A673 (cell line): ENCODE data around the gene RAB3D. TPM values are rescaled to one million over a fixed set of nuclear protein-coding genes. Genes with fewer than 3 reads are reported as not detected.

Experiments
- BruUV-seq: library from RNA; stranded (reverse); fragments of 400-500 nt; replicated peaks from 2 replicates; lab custom pipeline; 2021; lab: Mats Ljungman, UMichigan
- CTCF ChIA-PET: fragments of 300-600 bp; sonication (Branson Sonifier 250); formaldehyde crosslinking; loops from one replicate; lab custom pipeline; 2022; ENCODE audit warnings: antibody characterized with exemption; lab: Charles Lee
- POLR2A ChIA-PET: fragments of 300-600 bp; sonication (Branson Sonifier 250); formaldehyde crosslinking; loops from one replicate; lab custom pipeline; 2022; ENCODE audit warnings: antibody characterized with exemption; ENCODE audit not compliant: low non-redundant PET; lab: Charles Lee
- DNase-seq: peaks from one replicate; pipeline ENCODE4 v3.0.0-alpha.2; 2015; ENCODE audit warnings: low spot score
- H3K27ac ChIP-seq: fragments of 200-600 bp; sonication (generic); 2 replicates; pipeline ENCODE4 v1.5.1; 2016; ENCODE audit warnings: mixed run types, low read depth, mild to moderate bottlenecking, mixed read lengths, antibody characterized with exemption, low read length; ENCODE audit not compliant: poor library complexity, severe bottlenecking
- H3K27me3 ChIP-seq: fragments of 200-600 bp; sonication (generic); replicated peaks from 2 replicates; pipeline ENCODE4 v1.6.1; 2017; ENCODE audit warnings: mixed run types, low read depth, mild to moderate bottlenecking, mixed read lengths, antibody characterized with exemption, low read length; ENCODE audit not compliant: insufficient read depth, poor library complexity
- H3K36me3 ChIP-seq: fragments of 200-600 bp; sonication (generic); 2 replicates; pipeline ENCODE4 v1.6.1; 2016; ENCODE audit warnings: mixed run types, mild to moderate bottlenecking, mixed read lengths, antibody characterized with exemption, low read length; ENCODE audit not compliant: insufficient read depth, poor library complexity, severe bottlenecking
- H3K4me1 ChIP-seq: fragments of 200-600 bp; sonication (generic); 2 replicates; pipeline ENCODE4 v1.6.1; 2017; ENCODE audit warnings: mixed run types, mild to moderate bottlenecking, mixed read lengths, antibody characterized with exemption, low read length; ENCODE audit not compliant: insufficient read depth, poor library complexity, severe bottlenecking
- H3K4me3 ChIP-seq: fragments of 200-600 bp; sonication (generic); 2 replicates; pipeline ENCODE4 v1.5.1; 2016; ENCODE audit warnings: low read depth, mixed run types, mild to moderate bottlenecking, mixed read lengths, low read length; ENCODE audit not compliant: poor library complexity, severe bottlenecking
- H3K9me3 ChIP-seq: fragments of 200-600 bp; sonication (generic); 2 replicates; pipeline ENCODE4 v1.6.1; 2016; ENCODE audit warnings: mixed run types, low read depth, mild to moderate bottlenecking, mixed read lengths, antibody characterized with exemption, low read length; ENCODE audit not compliant: poor library complexity, severe bottlenecking
- CTCF ChIP-seq: fragments of 300-800, 200-600 bp; sonication (generic); conservative IDR thresholded peaks from 2 replicates; pipeline ENCODE4 v1.5.1; 2017; ENCODE audit warnings: low read depth, mild to moderate bottlenecking, antibody characterized with exemption, low read length, moderate library complexity, mixed read lengths
- EZH2 ChIP-seq: fragments of 200-600 bp; sonication (generic); IDR thresholded peaks from 2 replicates; pipeline ENCODE4 v1.6.1; 2017; ENCODE audit warnings: borderline replicate concordance, low read depth, mild to moderate bottlenecking, mixed read lengths, antibody characterized with exemption, low read length; ENCODE audit not compliant: poor library complexity, severe bottlenecking
- intact Hi-C: fragments of 100-400 bp; cut with micrococcal nuclease; formaldehyde crosslinking; loops from one replicate; pipeline ENCODE4 v1.10.0; 2022; ENCODE audit not compliant: unreplicated experiment
- total RNA-seq: library from RNA; stranded (reverse); gene quantifications from 2 replicates; pipeline ENCODE4 v1.2.3, GENCODE V29; 2021

RAB3D gene
- total RNA-seq, 1 experiment from 2014 or later, result 25.4 TPM

GRCh38 chr19:11384778-11385129 is 45.3 kb upstream of the RAB3D start:
- Histone ChIP-seq H3K4me1 (peaks cover 20% of the 10 kb centered on the region), H3K4me3 (no peak overlapping the region), H3K36me3 (no peaks in the 10 kb centered on the region), H3K27me3 (no peaks in the 10 kb centered on the region), H3K9me3 (no peaks in the 10 kb centered on the region), H3K27ac (no peak overlapping the region)
- CTCF ChIA-PET, result interaction anchor here (0.7 kb wide), 2 partner anchors 91 to 247 kb away, joined by 9 read pairs; no protein-coding TSS in a partner anchor
- DNase-seq, result peak; percentile 45
- no peak for TF ChIP-seq EZH2
- TF ChIP-seq CTCF, result no peak
- intact Hi-C loops, result loop anchor here (5.0 kb wide), 2 partner anchors 53 to 92 kb away; partner anchors contain the start of genes ODAD3 and PRKCSH
- POLR2A ChIA-PET, result no interaction called here
- BruUV-seq, result no TSS peak

GRCh38 chr19:11383706-11384048 is 44.2 kb upstream of the RAB3D start:
- no peak for DNase-seq
- H3K27ac ChIP-seq, result peak overlapping the region; percentile 37
- H3K4me1 ChIP-seq, result peaks cover 20% of the 10 kb centered on the region
- ChIA-PET CTCF (interaction anchor here (1.1 to 1.6 kb wide), 2 partner anchors 57 to 98 kb away, joined by 3 to 5 read pairs; no protein-coding TSS in a partner anchor), POLR2A (no interaction called here)
- no peaks in the 10 kb centered on the region for H3K9me3 ChIP-seq
- TF ChIP-seq EZH2, result no peak
- no peak for TF ChIP-seq CTCF
- H3K4me3 ChIP-seq, result peak overlapping the region; percentile 54
- intact Hi-C loops, result loop anchor here (5.0 kb wide), 2 partner anchors 54 to 91 kb away; partner anchors contain the start of genes ODAD3 and PRKCSH
- H3K27me3 ChIP-seq, result no peaks in the 10 kb centered on the region
- no peaks in the 10 kb centered on the region for H3K36me3 ChIP-seq
- BruUV-seq, result no TSS peak

GRCh38 chr19:11382898-11383705 is 43.6 kb upstream of the RAB3D start:
- BruUV-seq, result no TSS peak
- DNase-seq, result peak; percentile 61
- CTCF ChIA-PET, result interaction anchor here (0.6 to 1.6 kb wide), 7 partner anchors 20 to 99 kb away, joined by 3 to 8 read pairs (median 5); no protein-coding TSS in a partner anchor
- Histone ChIP-seq H3K27ac (no peak overlapping the region), H3K36me3 (no peaks in the 10 kb centered on the region), H3K4me3 (peak overlapping the region; percentile 54), H3K27me3 (no peaks in the 10 kb centered on the region), H3K9me3 (no peaks in the 10 kb centered on the region), H3K4me1 (peaks cover 20% of the 10 kb centered on the region)
- intact Hi-C loops, result loop anchor here (5.0 kb wide), 2 partner anchors 54 to 91 kb away; partner anchors contain the start of genes ODAD3 and PRKCSH
- TF ChIP-seq EZH2 (no peak), CTCF (peak; percentile 79)
- POLR2A ChIA-PET, result no interaction called here
